Measurements from ENCODE around the gene WFDC13.

The WFDC13 gene

GRCh38 chr20:45735552-45735951 lies 33.7 kb downstream of the WFDC13 start:
- H3K36me3 ChIP-seq (ENCODE audit: insufficient read depth, insufficient read length, low read length): no peaks in the 10 kb centered on the region
- H3K9me3 ChIP-seq (ENCODE audit: insufficient read depth, low read length): peaks cover 45% of the 10 kb centered on the region
- no peak overlapping the region for H3K9ac ChIP-seq (ENCODE audit: insufficient read length, low read depth)
- no peaks in the 10 kb centered on the region for H3K4me1 ChIP-seq (ENCODE audit: insufficient read depth, insufficient read length)
- no peak for DNase-seq (ENCODE audit: low read depth, low spot score)
- H3K27me3 ChIP-seq (ENCODE audit: insufficient read depth, insufficient read length): no peaks in the 10 kb centered on the region
- TF ChIP-seq YY1 (IDR thresholded peaks at IDR 0.05; ENCODE audit: insufficient read depth, insufficient read length): no peak
- no peak overlapping the region for H3K4me3 ChIP-seq (ENCODE audit: insufficient read length, low read depth)

- TF ChIP-seq SUZ12 (IDR thresholded peaks at IDR 0.05; ENCODE audit: extremely low read depth, insufficient read depth, insufficient read length) (no peak), ZNF274 (IDR thresholded peaks at IDR 0.05; ENCODE audit: low read depth, low read length) (no peak), YY1 (IDR thresholded peaks at IDR 0.05; ENCODE audit: insufficient read depth, insufficient read length) (no peak)
- peaks cover 45% of the 10 kb centered on the region for H3K9me3 ChIP-seq (ENCODE audit: insufficient read depth, low read length)
- no peak for DNase-seq (ENCODE audit: low read depth, low spot score)
Observed at GRCh38 chr20:45735988-45736387, 34.1 kb downstream of the WFDC13 start.

GRCh38 chr20:45742596-45742995 lies 40.8 kb downstream of the WFDC13 start:
- Histone ChIP-seq H3K36me3 (ENCODE audit: insufficient read depth, insufficient read length, low read length) (no peaks in the 10 kb centered on the region), H3K27me3 (ENCODE audit: insufficient read depth, insufficient read length) (no peaks in the 10 kb centered on the region), H3K4me1 (ENCODE audit: insufficient read depth, insufficient read length) (no peaks in the 10 kb centered on the region), H3K9ac (ENCODE audit: insufficient read length, low read depth) (no peak overlapping the region), H3K4me3 (ENCODE audit: insufficient read length, low read depth) (no peak overlapping the region), H3K9me3 (ENCODE audit: insufficient read depth, low read length) (no peaks in the 10 kb centered on the region)
- no peak for DNase-seq (ENCODE audit: low read depth, low spot score)
- TF ChIP-seq ZNF274 (IDR thresholded peaks at IDR 0.05; ENCODE audit: low read depth, low read length) (no peak), YY1 (IDR thresholded peaks at IDR 0.05; ENCODE audit: insufficient read depth, insufficient read length) (no peak), SUZ12 (IDR thresholded peaks at IDR 0.05; ENCODE audit: extremely low read depth, insufficient read depth, insufficient read length) (no peak)

More at GRCh38 chr20:45735988-45736387, 34.1 kb downstream of the WFDC13 start:
- Histone ChIP-seq H3K9ac (ENCODE audit: insufficient read length, low read depth) (no peak overlapping the region), H3K4me3 (ENCODE audit: insufficient read length, low read depth) (no peak overlapping the region), H3K4me1 (ENCODE audit: insufficient read depth, insufficient read length) (no peaks in the 10 kb centered on the region), H3K27me3 (ENCODE audit: insufficient read depth, insufficient read length) (no peaks in the 10 kb centered on the region), H3K36me3 (ENCODE audit: insufficient read depth, insufficient read length, low read length) (no peaks in the 10 kb centered on the region)

- DNase-seq (ENCODE audit: low read depth, low spot score): no peak
- Histone ChIP-seq H3K4me1 (ENCODE audit: insufficient read depth, insufficient read length) (no peaks in the 10 kb centered on the region), H3K9me3 (ENCODE audit: insufficient read depth, low read length) (no peaks in the 10 kb centered on the region), H3K27me3 (ENCODE audit: insufficient read depth, insufficient read length) (no peaks in the 10 kb centered on the region), H3K36me3 (ENCODE audit: insufficient read depth, insufficient read length, low read length) (no peaks in the 10 kb centered on the region), H3K9ac (ENCODE audit: insufficient read length, low read depth) (no peak overlapping the region), H3K4me3 (ENCODE audit: insufficient read length, low read depth) (no peak overlapping the region)
- no peak for TF ChIP-seq ZNF274 (IDR thresholded peaks at IDR 0.05; ENCODE audit: low read depth, low read length)
- no peak for TF ChIP-seq SUZ12 (IDR thresholded peaks at IDR 0.05; ENCODE audit: extremely low read depth, insufficient read depth, insufficient read length)
- no peak for TF ChIP-seq YY1 (IDR thresholded peaks at IDR 0.05; ENCODE audit: insufficient read depth, insufficient read length)
Observed at GRCh38 chr20:45745015-45745414, 43.2 kb downstream of the WFDC13 start.

DNA sequence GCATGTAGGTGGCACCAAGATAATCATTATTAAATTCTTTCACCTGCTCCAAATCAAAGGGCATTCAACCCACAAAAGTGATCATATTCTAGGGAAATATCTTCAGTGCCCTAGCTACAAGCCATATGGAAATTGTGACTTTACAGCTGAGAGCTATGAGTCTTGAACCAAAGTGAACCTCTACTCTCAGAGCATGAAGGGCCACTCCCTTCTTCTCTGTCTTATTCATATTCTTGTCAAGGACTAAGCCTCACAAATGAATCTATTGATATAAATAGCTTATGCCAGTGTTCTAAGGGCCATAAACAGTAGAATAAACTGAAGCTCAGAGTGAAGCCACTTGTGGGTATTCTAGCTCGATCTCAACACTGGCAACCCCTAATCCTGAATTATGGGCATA lies 49.9 kb downstream of the WFDC13 start:
- no peak overlapping the region for H3K9ac ChIP-seq (ENCODE audit: insufficient read length, low read depth)
- TF ChIP-seq YY1 (IDR thresholded peaks at IDR 0.05; ENCODE audit: insufficient read depth, insufficient read length): no peak
- TF ChIP-seq SUZ12 (IDR thresholded peaks at IDR 0.05; ENCODE audit: extremely low read depth, insufficient read depth, insufficient read length): no peak
- no peak for TF ChIP-seq ZNF274 (IDR thresholded peaks at IDR 0.05; ENCODE audit: low read depth, low read length)

GRCh38 chr20:45752746-45753145 lies 50.9 kb downstream of the WFDC13 start:
- H3K4me3 ChIP-seq (ENCODE audit: insufficient read length, low read depth): no peak overlapping the region
- peaks cover 30% of the 10 kb centered on the region for H3K9me3 ChIP-seq (ENCODE audit: insufficient read depth, low read length)
- TF ChIP-seq SUZ12 (IDR thresholded peaks at IDR 0.05; ENCODE audit: extremely low read depth, insufficient read depth, insufficient read length) (no peak), YY1 (IDR thresholded peaks at IDR 0.05; ENCODE audit: insufficient read depth, insufficient read length) (no peak), ZNF274 (IDR thresholded peaks at IDR 0.05; ENCODE audit: low read depth, low read length) (no peak)
- no peak overlapping the region for H3K9ac ChIP-seq (ENCODE audit: insufficient read length, low read depth)
- no peaks in the 10 kb centered on the region for H3K36me3 ChIP-seq (ENCODE audit: insufficient read depth, insufficient read length, low read length)
- no peak for DNase-seq (ENCODE audit: low read depth, low spot score)
- H3K4me1 ChIP-seq (ENCODE audit: insufficient read depth, insufficient read length): no peaks in the 10 kb centered on the region
- no peaks in the 10 kb centered on the region for H3K27me3 ChIP-seq (ENCODE audit: insufficient read depth, insufficient read length)

More for the DNA sequence above, 49.9 kb downstream of the WFDC13 start:
- Histone ChIP-seq H3K4me1 (ENCODE audit: insufficient read depth, insufficient read length) (no peaks in the 10 kb centered on the region), H3K4me3 (ENCODE audit: insufficient read length, low read depth) (no peak overlapping the region), H3K36me3 (ENCODE audit: insufficient read depth, insufficient read length, low read length) (no peaks in the 10 kb centered on the region), H3K9me3 (ENCODE audit: insufficient read depth, low read length) (peaks cover 23% of the 10 kb centered on the region), H3K27me3 (ENCODE audit: insufficient read depth, insufficient read length) (no peaks in the 10 kb centered on the region)
- no peak for DNase-seq (ENCODE audit: low read depth, low spot score)

- no peaks in the 10 kb centered on the region for H3K27me3 ChIP-seq (ENCODE audit: insufficient read depth, insufficient read length)
- TF ChIP-seq ZNF274 (IDR thresholded peaks at IDR 0.05; ENCODE audit: low read depth, low read length): no peak
- TF ChIP-seq SUZ12 (IDR thresholded peaks at IDR 0.05; ENCODE audit: extremely low read depth, insufficient read depth, insufficient read length): no peak
- no peak for TF ChIP-seq YY1 (IDR thresholded peaks at IDR 0.05; ENCODE audit: insufficient read depth, insufficient read length)
- H3K4me3 ChIP-seq (ENCODE audit: insufficient read length, low read depth): no peak overlapping the region
- no peak for DNase-seq (ENCODE audit: low read depth, low spot score)
- H3K9me3 ChIP-seq (ENCODE audit: insufficient read depth, low read length): peaks cover 64% of the 10 kb centered on the region
- H3K9ac ChIP-seq (ENCODE audit: insufficient read length, low read depth): no peak overlapping the region
- no peaks in the 10 kb centered on the region for H3K4me1 ChIP-seq (ENCODE audit: insufficient read depth, insufficient read length)
- H3K36me3 ChIP-seq (ENCODE audit: insufficient read depth, insufficient read length, low read length): no peaks in the 10 kb centered on the region
Observed at GRCh38 chr20:45758096-45758495, 56.3 kb downstream of the WFDC13 start.

Data from NT2/D1 (cell line).